Measurements from ENCODE around the gene IPO11. TPM values are rescaled to one million over a fixed set of nuclear protein-coding genes. Genes with fewer than 3 reads are reported as not detected.

IPO11 gene
- total and polyA plus RNA-seq, 8 donors = 3.7 to 19.5 (median 10.3) TPM

DNA sequence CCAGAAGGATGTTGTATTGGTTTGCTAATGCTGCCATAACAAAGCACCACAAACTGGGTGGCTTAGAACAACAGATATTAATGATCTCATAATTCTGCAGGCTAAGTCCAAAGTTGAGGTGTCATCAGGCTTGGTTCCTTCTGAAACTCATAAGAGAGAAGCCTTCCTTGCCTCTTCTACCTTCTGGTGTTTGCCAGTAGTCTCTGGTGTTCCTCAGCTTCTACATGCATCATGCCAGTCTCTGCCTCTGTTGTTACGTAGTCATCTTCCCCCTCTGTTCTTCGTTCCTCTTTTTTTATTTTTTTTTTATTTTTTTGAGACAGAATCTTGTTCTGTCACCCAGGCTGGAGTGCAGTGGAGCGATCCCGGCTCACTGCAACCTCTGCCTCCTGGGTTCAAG lies 227.9 kb downstream of the IPO11 start:
- FAIRE-seq (no peak), DNase-seq (no peak), ATAC-seq (no peak)
- Histone ChIP-seq H3K4me1 (no peaks in the 10 kb centered on the region), H3K27ac (no peak overlapping the region), H3K27me3 (no peaks in the 10 kb centered on the region), H3K36me3 (no peaks in the 10 kb centered on the region), H3K9me3 (no peaks in the 10 kb centered on the region), H3K4me3 (no peak overlapping the region)
- intact Hi-C loops (cut with DNase I) = no loop called here
- TF ChIP-seq CTCF (IDR thresholded peaks at IDR 0.05) = no peak
- 84 to 94% methylated on average over 4 of the region's 4 CpGs for WGBS, 2 donors

- DNase-seq (no peak), ATAC-seq (no peak), FAIRE-seq (no peak)
- intact Hi-C loops (cut with DNase I) = no loop called here
- no peaks in the 10 kb centered on the region for H3K36me3 ChIP-seq
- no peak overlapping the region for H3K27ac ChIP-seq
- WGBS, 2 donors = 85 to 91% methylated on average over 6 of the region's 6 CpGs
- H3K9me3 ChIP-seq = no peaks in the 10 kb centered on the region
- H3K4me1 ChIP-seq = no peaks in the 10 kb centered on the region
- TF ChIP-seq CTCF (IDR thresholded peaks at IDR 0.05) = no peak
- H3K27me3 ChIP-seq = no peaks in the 10 kb centered on the region
- no peak overlapping the region for H3K4me3 ChIP-seq
Observed at GRCh38 chr5:62642468-62642867, 229.9 kb downstream of the IPO11 start.

GRCh38 chr5:62643556-62644451 lies 231.2 kb downstream of the IPO11 start:
- WGBS, 2 donors = 92 to 95% methylated on average over 17 of the region's 17 CpGs
- ATAC-seq (no peak), DNase-seq (no peak), FAIRE-seq (no peak)
- Histone ChIP-seq H3K27ac (no peak overlapping the region), H3K4me1 (no peaks in the 10 kb centered on the region), H3K36me3 (no peaks in the 10 kb centered on the region), H3K9me3 (no peaks in the 10 kb centered on the region), H3K4me3 (no peak overlapping the region), H3K27me3 (no peaks in the 10 kb centered on the region)
- intact Hi-C loops (cut with DNase I) = no loop called here
- no peak for TF ChIP-seq CTCF (IDR thresholded peaks at IDR 0.05)

DNA sequence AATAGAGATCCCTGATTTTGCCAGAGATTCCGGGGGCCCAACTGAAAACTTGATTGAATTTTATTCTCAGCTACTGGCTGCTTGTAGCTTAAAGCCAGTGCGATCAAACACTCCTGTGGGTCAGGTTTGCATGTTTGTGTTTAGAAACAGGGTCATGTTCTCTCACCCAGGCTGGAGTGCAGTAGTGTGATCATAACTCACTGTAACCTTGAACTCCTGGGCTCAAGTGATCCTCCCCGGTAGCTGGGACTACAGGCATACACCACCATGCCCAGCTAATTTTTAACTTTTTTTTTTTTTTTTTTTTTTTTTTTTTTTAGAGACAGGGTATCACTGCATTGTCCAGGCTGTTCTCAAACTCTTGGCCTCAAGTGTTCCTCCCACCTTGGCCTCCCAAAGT lies 232.7 kb downstream of the IPO11 start:
- Histone ChIP-seq H3K27me3 (no peaks in the 10 kb centered on the region), H3K4me3 (no peak overlapping the region), H3K27ac (no peak overlapping the region), H3K4me1 (no peaks in the 10 kb centered on the region), H3K36me3 (no peaks in the 10 kb centered on the region), H3K9me3 (no peaks in the 10 kb centered on the region)
- 84 to 89% methylated on average over 3 of the region's 3 CpGs for WGBS, 2 donors
- no peak for TF ChIP-seq CTCF (IDR thresholded peaks at IDR 0.05)
- intact Hi-C loops (cut with DNase I) = no loop called here
- ATAC-seq = no peak
- no peak for FAIRE-seq
- no peak for DNase-seq

GRCh38 chr5:62647241-62647640 lies 234.7 kb downstream of the IPO11 start:
- DNase-seq (no peak), FAIRE-seq (no peak), ATAC-seq (no peak)
- Histone ChIP-seq H3K27me3 (no peaks in the 10 kb centered on the region), H3K4me3 (no peak overlapping the region), H3K27ac (no peak overlapping the region), H3K9me3 (no peaks in the 10 kb centered on the region), H3K4me1 (no peaks in the 10 kb centered on the region), H3K36me3 (no peaks in the 10 kb centered on the region)
- TF ChIP-seq CTCF (IDR thresholded peaks at IDR 0.05) = no peak
- intact Hi-C loops (cut with DNase I) = no loop called here

Data from pancreas (tissue), 10 donors.